HG03039 (cell line): ENCODE data around the gene TMEM170B.
A peak's percentile ranks its signal among the peaks of the same experiment; 100 is the strongest.

Experiments used
- ATAC-seq: cut with Tn5 transposase; IDR thresholded peaks from one replicate; pipeline ENCODE4 v1.9.1; 2021; ENCODE audit warnings: mild to moderate bottlenecking, moderate library complexity; ENCODE audit not compliant: unreplicated experiment

TMEM170B gene, protein sequence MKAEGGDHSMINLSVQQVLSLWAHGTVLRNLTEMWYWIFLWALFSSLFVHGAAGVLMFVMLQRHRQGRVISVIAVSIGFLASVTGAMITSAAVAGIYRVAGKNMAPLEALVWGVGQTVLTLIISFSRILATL

GRCh38 chr6:11537229-11538051, at the start of gene TMEM170B:
TSS of gene TMEM170B (plus strand) at chr6:11537749. CDS start at chr6:11538278, 529 bp downstream.
- peak; percentile 96 for ATAC-seq

DNA sequence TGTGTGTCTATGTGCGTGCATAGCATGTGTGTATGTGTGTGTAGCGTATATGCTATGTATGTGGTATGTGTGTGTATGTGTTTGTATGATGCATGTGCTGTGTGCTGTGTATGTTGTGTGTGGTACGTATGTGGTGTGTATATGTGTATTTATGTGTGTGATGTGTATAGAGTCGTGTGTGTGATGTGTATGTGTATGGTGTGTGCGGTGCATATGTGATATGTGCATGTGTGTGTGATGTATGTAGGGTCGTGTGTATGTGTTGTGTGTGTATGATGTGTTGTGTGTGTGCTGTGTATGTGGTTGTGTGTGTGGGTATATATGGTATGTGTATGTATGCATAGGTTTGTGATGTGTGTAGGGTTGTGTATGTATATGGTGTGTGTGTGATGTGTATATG, 46.6 kb upstream of the TMEM170B start:
- no peak for ATAC-seq

GRCh38 chr6:11491596-11492463, 45.7 kb upstream of the TMEM170B start:
- no peak for ATAC-seq

GRCh38 chr6:11492464-11493290, 44.9 kb upstream of the TMEM170B start:
- no peak for ATAC-seq

DNA sequence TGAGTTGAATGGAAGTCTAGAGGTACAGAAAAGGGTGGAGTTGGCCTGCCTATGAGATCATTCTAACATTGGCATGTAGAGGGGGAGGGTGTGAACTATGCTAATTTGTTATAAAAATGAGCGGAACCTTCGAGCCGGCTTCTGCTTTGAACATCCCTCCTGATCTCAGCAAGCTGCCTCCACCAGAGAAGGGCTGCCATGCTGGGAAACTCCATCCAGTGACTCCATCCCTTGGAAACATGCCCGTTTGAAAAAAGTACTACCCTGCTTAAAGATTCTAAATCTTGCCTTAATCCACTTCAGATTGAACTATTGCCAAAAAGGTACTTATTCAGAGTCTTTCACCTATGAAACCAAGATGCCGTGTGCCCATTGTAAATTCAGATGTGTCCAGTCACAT, 43.6 kb upstream of the TMEM170B start:
- no peak for ATAC-seq

DNA sequence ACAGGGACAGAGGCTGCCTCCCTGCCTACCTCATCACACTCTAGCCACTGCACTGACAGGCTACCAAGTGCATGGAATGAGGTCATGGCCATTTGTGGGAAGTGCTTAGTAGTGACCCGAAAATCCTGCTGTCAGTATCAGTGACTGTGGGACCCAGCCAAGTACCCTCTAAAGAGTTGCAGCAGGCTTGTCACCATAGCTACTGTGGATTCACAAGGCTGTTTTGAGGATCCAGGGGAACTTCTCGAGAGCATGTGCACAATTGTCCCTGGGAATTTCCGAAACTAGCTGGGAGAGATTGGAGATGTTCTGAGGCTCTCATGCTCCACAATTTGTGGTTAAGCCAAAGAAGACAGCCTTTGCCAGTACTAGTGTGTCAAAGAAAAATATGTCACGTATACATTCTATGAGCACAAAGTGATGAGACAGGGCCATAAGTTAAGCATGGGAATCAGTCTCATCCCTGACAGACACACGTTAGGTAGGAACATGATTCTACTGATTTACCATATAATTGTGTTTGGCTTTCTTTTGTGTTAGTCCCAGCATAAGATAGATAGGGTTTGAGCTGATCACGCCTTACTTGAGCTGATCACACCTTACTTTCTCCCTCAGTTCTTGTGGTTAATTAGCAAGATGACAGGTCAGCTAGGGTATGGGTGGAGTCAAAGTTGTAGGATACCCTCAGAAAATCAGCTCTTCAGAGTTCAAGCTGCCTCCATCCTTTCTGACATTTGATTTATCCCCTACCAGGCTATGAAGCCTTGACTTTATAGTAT, 42.6 kb upstream of the TMEM170B start:
- no peak for ATAC-seq

DNA sequence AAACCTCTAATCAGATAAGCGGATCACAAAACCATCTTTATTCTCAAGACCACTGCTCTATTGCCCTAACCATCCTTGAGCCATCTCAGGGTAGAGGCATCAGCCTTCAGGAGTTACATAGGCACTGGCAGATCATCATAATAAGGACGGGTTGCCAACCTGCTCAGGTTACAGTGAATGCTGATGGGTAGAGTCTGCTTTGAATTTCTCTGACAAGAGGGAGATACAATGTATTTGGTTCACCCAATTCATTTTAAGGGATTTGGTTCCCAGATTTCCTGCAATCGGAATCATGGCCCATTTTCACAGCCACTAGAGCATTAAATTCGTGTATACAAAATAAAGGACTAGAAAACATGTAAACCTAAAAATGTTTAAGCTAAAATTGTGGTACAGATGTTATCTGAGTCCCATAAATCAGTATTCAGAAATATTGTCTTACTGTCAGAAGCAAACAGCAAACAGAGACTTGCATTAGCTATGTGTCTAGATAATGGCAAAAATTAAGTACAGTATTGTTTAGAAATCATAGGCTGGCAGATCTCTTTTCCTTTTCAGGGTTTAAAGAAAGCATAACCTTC, 41.9 kb upstream of the TMEM170B start:
- no peak for ATAC-seq

- ATAC-seq, result peak; percentile 38
These were observed 41.1 kb upstream of the TMEM170B start for GRCh38 chr6:11496152-11497060.

GRCh38 chr6:11497107-11497506, 40.4 kb upstream of the TMEM170B start:
- no peak for ATAC-seq

DNA sequence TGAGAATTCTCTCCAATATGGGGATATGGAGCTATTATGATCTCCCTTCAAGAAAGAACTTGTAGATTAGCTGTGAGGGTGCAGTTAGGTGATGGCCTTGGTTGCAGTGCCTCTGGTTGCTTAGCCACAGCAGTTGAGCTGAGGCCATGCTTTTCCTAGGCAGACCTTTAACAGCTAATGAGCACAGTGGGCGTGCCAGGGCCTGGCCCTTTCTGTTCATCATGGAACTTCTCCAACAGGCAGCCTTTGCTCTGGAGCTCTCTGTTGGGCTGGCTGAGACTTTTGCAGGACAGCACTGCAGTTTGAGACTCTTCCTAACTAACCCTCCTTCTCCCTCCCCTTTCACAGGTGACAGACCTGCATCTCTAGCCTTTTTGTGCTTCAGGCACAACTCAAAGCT, 39.7 kb upstream of the TMEM170B start:
- ATAC-seq, result no peak

GRCh38 chr6:11500008-11500407, 37.5 kb upstream of the TMEM170B start:
- ATAC-seq, result no peak

DNA sequence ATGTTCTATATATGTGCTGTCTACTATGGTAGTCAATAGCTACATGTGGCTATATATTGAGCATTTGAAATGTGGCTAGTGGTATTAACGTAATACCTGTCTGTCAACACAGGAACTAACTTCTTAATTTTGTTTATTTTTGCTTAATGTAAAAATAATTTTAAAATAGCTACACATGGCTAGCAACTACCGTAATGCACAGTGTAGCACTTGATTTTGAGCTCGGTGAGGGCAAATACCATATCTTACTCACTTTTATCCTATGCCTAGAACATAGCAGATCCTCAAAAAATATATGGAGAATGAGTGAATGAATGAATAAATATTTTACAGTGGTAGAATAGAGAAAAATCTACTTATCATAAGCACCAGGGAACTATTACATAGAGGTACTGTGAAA, 28.1 kb upstream of the TMEM170B start:
- no peak for ATAC-seq

DNA sequence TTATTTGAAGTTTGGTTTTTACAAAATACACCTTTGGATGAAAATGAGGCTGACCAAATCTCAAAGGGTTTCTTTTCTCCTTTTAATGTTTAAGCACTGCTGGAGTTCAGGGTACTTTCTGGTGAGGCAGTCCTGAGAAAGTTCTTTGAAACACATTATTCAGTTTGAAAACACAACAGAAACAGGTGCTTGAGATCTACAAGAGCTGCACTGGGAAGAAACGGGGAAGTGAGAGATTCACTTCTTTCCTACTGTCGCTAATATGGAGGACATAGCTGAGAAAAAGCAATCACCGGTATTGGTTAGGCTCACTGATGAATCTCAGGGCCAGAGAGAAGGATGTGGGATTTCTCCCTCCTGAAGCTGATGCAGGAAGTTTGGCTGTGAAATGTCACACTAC, 22.9 kb upstream of the TMEM170B start:
- ATAC-seq, result peak; percentile 88

DNA sequence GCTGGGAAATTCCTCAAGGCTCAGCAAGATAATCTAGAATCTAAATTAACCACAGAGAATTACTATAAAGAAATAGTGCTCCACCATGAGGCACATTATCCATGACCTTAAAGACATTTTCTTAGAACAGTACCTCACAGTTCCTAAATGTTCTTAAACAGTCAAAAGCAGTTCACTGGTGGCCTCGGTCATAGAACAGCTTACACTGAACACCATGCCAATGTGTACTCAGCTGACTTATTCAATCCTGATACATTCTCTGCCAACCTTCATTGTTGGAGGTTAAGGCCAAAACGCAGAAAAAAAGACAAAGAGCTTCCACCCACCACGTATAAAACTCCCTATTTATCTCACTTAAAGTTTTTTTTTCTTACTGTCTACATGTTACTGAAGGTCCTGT, 21.8 kb upstream of the TMEM170B start:
- no peak for ATAC-seq

DNA sequence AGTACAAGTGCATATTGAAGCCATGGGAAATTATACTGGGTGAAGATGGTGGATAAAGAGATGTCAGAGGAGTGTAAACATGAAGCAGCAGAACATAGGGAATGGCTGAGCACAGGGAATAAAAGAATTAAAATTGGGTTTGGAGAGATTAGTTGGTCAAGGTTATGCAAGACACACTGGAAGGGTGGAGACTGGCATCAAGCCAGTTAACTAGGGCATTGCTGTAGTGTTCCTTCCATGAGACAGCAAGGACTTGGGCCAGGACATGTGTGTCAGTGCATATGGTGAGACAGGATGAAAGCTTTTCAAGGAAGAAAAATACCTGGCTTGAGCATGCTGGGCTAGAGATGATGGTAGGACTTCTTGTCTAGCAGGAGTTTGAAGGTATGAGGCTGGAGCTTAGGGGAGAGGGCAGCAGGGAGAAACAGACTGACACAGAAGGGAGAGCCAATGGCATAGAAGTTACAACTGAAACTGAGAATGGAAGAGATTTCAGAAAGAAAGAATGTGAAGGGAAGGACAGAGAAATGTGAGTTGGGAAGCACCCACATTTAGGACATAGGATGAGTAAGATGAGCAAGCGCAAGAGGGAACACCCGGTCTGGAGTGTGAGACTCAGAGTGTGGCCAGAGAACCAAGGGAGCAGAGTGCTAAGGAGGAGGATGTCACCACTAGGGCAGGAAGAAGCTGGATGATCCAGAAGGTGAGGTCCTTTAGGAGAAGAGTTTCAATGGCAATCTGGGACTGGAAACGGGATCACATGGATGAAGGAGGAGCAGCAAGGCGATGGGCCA, 14.5 kb upstream of the TMEM170B start:
- no peak for ATAC-seq

DNA sequence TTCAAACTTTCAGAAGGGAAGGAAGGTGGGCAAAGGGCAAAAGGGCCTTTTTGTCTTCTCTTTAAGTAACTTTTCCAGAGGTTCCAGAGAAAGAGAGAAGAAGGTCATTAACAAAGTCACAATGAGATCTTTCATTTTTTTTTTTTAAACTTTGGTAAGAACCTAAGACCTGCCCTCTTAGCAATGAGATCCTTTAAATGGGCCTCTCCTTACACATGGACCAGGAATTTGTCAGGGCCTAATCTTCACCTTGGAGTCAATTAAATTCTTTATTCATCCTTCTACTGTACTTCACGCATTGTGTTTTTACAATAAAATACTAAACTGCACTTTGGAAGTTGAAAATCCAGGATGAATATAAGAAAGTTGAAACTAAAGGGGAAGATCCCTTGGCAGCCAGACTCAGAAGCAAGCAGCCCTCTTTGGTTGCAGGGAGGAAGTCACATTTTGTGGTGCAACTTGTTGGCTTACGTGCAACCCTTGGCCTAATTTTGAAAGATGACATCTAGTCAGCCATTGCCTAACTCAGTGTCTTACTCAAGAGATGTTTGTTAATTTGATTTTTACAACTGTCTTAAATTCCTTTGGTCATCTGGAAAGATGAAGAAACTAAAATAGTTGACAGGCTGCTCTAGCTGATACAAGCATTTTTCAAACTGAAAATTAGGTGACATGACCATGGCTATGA, 11.9 kb upstream of the TMEM170B start:
- no peak for ATAC-seq

DNA sequence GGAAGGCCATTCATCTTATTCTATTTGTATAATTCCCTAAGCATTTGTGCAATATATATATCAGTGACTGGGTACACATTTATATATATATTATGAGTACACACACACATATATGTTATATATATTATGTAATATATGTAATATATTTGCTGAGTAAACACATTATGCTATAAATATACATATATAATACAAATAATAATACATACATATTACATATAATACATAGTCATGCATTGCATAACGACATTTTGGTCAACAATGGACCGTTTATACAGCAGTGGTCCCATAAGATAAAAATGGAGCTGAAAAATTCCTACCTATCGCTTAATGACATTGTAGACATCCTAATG, 11.4 kb upstream of the TMEM170B start:
- ATAC-seq, result no peak
